GM19240 (cell line): ENCODE measurements around the gene APOBEC3A.

Source experiments
- DNase-seq: peaks from one replicate; pipeline ENCODE4 v3.0.0; 2011; ENCODE audit warnings: low spot score; ENCODE audit not compliant: insufficient read length

APOBEC3A gene

DNA sequence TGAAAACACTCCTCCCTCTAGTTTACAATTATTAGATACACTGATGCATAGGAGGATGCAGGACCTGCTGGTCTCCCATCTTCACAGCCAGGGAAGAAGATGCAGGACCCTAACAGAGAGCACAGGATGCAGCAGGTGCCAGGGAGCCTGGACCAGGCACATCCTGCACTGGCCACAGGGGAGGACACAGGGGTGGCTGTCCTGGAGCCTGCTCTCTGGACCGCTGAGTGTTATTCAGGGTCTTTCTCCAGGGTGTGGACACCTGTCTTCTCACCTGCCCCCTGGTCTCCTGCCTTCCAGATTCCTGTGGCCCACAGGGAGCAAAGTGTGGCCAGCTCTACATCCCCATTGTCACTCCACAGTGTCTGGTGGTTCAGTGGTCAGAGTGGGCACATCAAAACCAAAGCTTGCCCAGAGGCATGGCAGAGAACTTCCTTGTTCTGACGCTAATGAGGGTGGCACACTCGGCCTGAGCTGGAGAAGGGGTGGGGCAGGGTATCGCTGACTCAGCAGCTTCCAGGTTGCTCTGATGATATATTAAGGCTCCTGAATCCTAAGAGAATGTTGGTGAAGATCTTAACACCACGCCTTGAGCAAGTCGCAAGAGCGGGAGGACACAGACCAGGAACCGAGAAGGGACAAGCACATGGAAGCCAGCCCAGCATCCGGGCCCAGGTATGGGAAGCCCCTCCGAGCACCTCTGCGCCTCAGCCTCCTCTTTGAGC is at the start of gene APOBEC3A:
Gene APOBEC3A, plus strand, starts transcription at position 564 of the 725 bp plus-strand sequence. Its CDS starts 83 bp downstream, at position 647.
- DNase-seq, result no peak

- DNase-seq, result no peak
These were observed 49.6 kb upstream of the APOBEC3A start for GRCh38 chr22:38907767-38908166.

DNA sequence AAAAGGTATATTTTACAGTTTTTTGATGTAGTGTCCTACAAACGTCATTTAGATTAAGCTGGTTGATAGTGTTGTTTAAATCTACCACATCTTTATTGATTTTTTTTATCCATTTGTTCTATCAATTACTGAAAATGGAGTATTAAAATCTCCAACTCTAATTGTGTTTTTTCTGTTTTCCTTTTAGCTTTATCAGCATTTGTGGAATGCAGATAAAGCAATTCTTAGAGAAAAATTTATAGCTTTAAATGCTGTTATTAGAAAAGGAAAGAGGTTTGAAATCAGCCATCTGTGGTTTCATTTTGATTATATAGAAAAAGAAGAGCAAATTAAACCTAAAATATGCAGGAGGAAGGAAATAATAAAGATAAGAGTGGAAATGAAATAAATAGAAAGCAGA is 46.0 kb upstream of the APOBEC3A start:
- DNase-seq, result no peak

GRCh38 chr22:38919631-38920190 is 37.7 kb upstream of the APOBEC3A start:
- no peak for DNase-seq

- DNase-seq, result no peak
These were observed 36.3 kb upstream of the APOBEC3A start for GRCh38 chr22:38921120-38921519.

- no peak for DNase-seq
These were observed 35.6 kb upstream of the APOBEC3A start for GRCh38 chr22:38921806-38922205.

- no peak for DNase-seq
These were observed 33.7 kb upstream of the APOBEC3A start for GRCh38 chr22:38923463-38924346.

GRCh38 chr22:38924347-38924952 is 33.0 kb upstream of the APOBEC3A start:
- no peak for DNase-seq

GRCh38 chr22:38925571-38926041 is 31.8 kb upstream of the APOBEC3A start:
- no peak for DNase-seq

- DNase-seq, result peak; percentile 24
These were observed 30.2 kb upstream of the APOBEC3A start for GRCh38 chr22:38927033-38927781.

- DNase-seq, result no peak
These were observed 26.9 kb upstream of the APOBEC3A start for GRCh38 chr22:38930512-38930911.

DNA sequence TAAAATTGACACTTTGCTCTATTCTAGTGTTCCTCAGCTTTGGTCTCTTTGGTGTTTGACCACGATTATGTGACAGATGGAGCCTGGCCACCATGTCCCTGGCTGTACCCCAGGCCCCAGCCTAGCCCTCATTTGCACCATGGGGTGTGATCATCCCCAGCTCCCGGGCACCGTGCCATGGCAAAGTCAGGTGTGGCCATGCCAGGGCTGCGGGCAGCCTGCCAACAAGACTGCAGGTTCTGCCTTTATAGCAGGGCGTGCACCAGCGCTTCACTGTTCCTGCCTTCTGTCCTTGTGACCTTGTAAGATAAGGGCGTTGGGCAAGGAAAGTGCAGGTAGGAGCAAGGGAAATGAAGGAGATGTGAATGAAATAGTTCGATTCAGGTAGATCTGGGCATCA is 22.4 kb upstream of the APOBEC3A start:
- DNase-seq, result no peak

DNA sequence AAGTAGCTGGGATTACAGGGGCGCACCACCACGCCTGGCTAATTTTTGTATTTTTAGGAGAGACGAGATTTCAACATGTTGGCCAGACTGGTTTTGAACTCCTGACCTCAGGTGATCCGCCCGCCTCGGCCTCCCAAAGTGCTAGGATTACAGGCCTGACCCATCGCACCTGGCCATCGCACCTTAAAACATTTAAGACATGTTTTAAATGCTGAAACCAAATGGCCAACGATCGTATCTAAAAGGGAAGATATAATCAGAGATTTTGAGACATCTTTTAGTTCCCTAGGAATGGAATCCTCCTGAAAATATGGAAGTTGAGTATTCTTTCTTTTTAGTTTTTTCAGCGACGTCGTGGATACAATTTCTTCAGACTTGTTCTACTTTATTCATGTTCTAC is 21.8 kb upstream of the APOBEC3A start:
- DNase-seq, result no peak

- no peak for DNase-seq
These were observed 20.8 kb upstream of the APOBEC3A start for GRCh38 chr22:38936562-38936961.

DNA sequence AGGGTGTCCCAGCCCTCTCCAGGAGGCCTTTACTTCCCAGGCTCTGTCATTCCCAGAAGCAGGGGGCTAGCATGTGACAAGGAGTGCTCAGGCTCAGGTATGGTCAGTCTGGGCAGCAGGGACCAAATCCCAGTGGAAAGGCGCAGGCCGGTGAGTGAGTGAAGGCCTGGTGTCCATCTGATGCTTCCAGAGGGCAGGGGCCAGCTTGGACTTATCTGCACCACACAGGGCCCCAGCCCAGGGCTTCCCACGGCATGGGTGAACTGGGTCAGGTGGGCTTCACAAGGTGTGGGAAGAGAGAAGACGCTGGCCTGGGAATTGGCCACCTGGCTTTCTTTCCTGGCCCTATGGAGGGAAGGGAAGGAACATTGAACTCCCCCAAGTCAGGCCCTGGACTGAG is 20.4 kb upstream of the APOBEC3A start:
- no peak for DNase-seq

DNA sequence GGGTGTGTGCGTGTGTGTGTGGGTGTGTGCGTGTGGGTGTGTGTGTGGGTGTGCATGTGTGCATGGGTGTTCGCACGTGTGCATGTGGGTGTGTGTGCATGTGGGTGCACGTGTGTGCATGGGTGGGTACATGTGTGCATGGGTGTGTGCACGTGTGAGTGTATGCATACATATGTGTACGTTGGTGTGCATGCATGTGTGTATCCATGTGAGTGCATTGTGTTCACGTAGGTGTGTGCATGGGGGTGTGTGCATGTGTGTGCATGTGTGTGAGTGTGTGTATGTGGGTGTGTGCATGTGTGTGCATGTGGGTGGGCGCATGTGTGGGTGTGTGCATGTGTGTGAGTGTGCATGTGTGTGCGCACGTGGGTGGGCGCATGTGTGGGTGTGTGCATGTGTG is 19.9 kb upstream of the APOBEC3A start:
- no peak for DNase-seq

GRCh38 chr22:38938221-38938620 is 19.2 kb upstream of the APOBEC3A start:
- no peak for DNase-seq

DNA sequence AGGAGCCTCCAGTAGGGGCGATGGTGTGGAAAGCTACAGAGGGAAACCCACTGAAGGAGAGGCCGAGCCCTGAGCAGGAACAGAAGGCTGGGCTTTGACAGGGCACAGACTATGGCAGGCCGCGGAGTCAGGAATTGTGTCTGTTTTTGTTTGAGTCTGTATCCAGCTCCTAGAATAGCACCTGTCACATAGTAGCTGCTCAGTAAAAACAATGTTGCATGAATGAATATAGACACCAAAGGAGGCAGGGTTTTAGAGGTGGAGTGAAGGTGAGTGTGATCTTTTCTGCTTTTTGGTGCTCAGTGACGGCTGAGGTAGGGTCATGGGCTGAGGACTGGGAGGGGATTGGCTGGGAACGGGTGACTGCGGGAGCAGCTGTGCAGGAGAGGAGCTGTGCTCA is 18.5 kb upstream of the APOBEC3A start:
- DNase-seq, result no peak

DNA sequence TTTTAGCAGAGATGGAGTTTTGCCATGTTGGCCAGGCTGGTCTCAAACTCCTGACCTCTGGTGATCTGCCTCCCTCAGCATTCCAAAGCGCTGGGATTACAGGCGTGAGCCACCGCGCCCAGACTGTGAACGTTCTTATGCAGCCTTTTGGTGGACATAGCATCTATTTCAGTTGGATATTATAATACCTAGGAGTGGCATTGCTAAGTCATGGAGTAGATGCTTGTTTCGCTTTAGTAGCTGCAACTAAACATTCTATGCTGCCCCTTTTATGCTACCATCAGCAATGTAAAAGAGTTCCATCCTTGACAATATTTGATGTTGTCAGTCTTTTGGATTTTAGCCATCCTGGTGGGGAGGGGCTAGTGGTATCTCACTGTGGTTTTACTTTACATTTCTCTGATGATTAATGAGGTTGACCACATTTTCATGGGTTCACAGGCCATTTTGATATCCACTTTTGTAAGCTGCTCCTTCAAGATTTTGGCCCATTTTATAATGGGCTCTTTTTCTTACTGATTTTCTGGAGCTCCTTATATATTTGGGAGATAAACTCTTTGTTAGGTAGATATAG is 16.5 kb upstream of the APOBEC3A start:
- no peak for DNase-seq

DNA sequence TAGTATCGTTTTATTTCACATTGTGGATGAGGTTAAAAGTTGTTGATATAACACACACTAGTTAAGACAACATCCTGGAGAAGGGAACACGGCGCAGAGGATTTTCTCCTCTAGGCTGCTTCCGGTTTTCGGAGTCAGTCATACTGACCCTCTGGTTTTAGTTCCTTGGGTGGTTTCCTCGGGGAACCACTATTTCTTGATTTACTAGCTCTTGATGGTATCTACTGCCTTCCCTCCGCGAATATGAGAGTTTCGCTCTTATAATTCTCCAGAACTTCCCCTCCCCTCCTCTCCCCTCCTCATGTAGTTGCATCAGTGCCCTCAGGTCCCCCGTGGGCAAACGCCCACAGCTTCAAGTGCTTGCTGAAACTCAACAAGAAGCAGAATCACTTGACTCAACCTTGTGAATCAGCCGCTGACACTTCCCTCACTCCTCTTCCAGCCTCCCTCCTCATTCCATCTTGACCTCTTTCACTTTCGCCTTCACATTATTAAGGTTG is 15.9 kb upstream of the APOBEC3A start:
- DNase-seq, result peak; percentile 54
